Right lobe of liver (tissue), 6 donors: ENCODE results near the gene HDLBP. TPM values are rescaled to one million over a fixed set of nuclear protein-coding genes. Genes with fewer than 3 reads are reported as not detected.

Source experiments
- ATAC-seq, 4 donors: fragments of 200-7000 bp; cut with Tn5 transposase; one replicate each; pipeline ENCODE4 v1.9.1; 2020; ENCODE audit warnings: mild to moderate bottlenecking in 4 of 4, moderate library complexity in 4 of 4
- DNase-seq, 3 donors: peaks; one replicate each; pipeline ENCODE4 v3.0.0-alpha.2; 2020
- H3K27ac ChIP-seq, 3 donors: fragments of 200-600 bp; one replicate each; pipeline ENCODE4 v1.8.0; 2022
- H3K27me3 ChIP-seq, 2 donors: fragments of 200-600 bp; one replicate each; pipeline ENCODE4 v1.8.0; 2022
- H3K36me3 ChIP-seq, 4 donors: fragments of 200-600 bp; sonication (generic) in 1 of 4; one replicate each; pipeline versions ENCODE4 v1.5.1 to v1.8.0; 2017 to 2022; ENCODE audit warnings: control low read depth in 1 of 4
- H3K4me1 ChIP-seq, 4 donors: fragments of 200-600 bp; sonication (generic) in 1 of 4; one replicate each; pipeline versions ENCODE4 v1.5.1 to v1.8.0; 2017 to 2022; ENCODE audit warnings: control low read depth in 1 of 4
- H3K4me3 ChIP-seq, 3 donors: fragments of 200-600 bp; one replicate each; pipeline ENCODE4 v1.8.0; 2022
- H3K9me3 ChIP-seq, 4 donors: fragments of 200-600 bp; sonication (generic) in 1 of 4; one replicate each; pipeline versions ENCODE4 v1.5.1 to v1.8.0; 2017 to 2022; ENCODE audit warnings: control low read depth in 1 of 4
- CTCF ChIP-seq, 4 donors: fragments of 200-600 bp in 3 of 4; fragments of 450-650 bp in 1 of 4; IDR thresholded peaks; one replicate each; pipeline versions ENCODE4 v1.5.1 to v1.8.0; 2016 to 2022; ENCODE audit warnings: antibody characterized with exemption in 4 of 4, mild to moderate bottlenecking in 2 of 4
- POLR2A ChIP-seq: fragments of 450-650 bp; IDR thresholded peaks from one replicate; pipeline ENCODE4 v1.6.1; 2017; ENCODE audit warnings: antibody characterized with exemption, mild to moderate bottlenecking
- WGBS: methylation state at CpG from one replicate; pipeline ENCODE4 v1.1.6; 2018; ENCODE audit warnings: low coverage, low lambda C conversion rate; ENCODE audit not compliant: insufficient coverage; ENCODE audit errors: missing lambda C conversion rate; 5-methylcytosine and 5-hydroxymethylcytosine counted together
- intact Hi-C, 2 donors: fragments of 100-400 bp; cut with DNase I; formaldehyde crosslinking; loops; one replicate each; pipeline versions ENCODE4 v1.11.2 to v1.14.1; 2022
- total RNA-seq, 6 experiments: library from RNA; depleted of rRNA in 2 of 6; stranded (reverse); fragments of >200 nt in 2 of 6; fragmentation: NEBNext Ultra II Directional in 3 of 6; extraction: Animal tissue kit (Norgen Biotek cat#: 25700) in 3 of 6; gene quantifications; one replicate each; pipeline versions ENCODE4 v1.1.0 to v1.2.4, GENCODE V29; 2016 to 2023
- donor health status: DM: no; HTN: yes; CAD: no.
- donor health status: DM: no; HTN: no; CAD: no.
- donor health status: DM: no; HTN: no; CAD: no.
- donor health status: DM: no; HTN: yes; CAD: no.
- donor health status: DM: no; HTN: yes; CAD: no.

HDLBP gene
- total RNA-seq, 6 experiments from 2014 or later, result 341 to 557 (median 479) TPM

DNA sequence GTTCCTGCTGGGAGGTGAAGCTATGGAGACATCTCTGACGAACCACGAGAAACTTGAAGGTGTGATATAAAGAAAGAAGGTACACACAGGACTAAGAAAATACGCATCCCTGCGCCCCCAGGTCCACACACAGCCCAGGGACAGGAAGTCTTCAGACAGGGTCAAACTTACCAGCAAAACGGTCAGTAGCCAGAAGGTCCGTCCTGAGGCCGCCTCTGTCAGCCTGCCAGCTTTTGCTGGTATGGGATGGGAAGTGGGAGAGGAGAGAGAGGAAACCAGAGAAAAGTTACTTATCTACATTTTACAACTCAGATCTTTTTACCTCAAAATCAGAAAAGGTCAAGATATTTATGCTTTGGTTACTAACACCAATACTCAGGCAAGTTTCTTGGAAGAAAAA, 47.2 kb downstream of the HDLBP start:
- peaks cover 0 to 38% (median 15%) of the 10 kb centered on the region in 4 donors for H3K4me1 ChIP-seq
- TF ChIP-seq POLR2A (no peak), CTCF (IDR thresholded peaks at IDR 0.05) (no peak)
- H3K9me3 ChIP-seq, result no peaks in the 10 kb centered on the region
- no peak overlapping the region for H3K4me3 ChIP-seq
- ATAC-seq (no peak), DNase-seq (no peak)
- H3K27me3 ChIP-seq, result no peaks in the 10 kb centered on the region
- WGBS, result 64% methylated on average over 5 of the region's 7 CpGs
- peaks cover 0 to 56% (median 32%) of the 10 kb centered on the region in 4 donors for H3K36me3 ChIP-seq
- intact Hi-C loops, result no loop called here
- H3K27ac ChIP-seq, result no peak overlapping the region

DNA sequence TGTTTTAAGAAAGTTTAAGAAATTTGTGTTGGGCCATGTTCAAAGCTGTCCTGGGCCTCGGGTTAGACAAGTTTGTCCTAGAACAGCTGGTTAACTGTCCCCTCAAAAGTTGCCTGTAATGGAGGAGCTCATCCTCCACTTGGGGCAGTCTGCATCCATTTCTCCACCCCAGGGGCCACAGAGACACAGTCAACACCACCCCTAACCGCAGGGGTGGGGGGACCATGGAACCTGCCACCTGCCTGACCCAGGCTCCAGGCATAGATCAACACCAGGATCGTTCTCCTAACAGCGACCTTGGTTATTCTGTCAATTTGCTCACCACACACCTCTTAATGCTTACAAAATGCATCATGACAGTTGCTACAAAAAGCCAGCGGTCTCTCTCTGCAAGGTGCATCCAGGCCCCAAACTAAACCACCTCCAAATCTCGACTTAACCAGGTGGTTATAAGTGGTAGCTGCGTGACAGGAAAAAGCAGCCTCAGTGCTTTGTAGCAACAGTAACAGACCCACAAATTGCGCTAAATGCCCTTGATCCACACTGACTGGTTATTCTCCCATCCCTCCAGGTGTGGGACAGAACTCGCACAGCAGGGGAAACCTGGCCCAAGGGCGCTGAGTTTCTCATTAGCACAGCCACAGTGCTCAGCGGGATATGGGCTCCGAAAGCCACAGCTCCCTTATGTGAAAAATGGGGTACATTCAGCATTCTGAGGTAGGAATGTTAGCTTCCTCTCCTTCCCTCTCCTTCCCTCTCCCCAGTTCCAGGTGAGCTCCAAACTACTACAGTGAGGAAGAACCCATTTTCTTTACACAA, 48.0 kb downstream of the HDLBP start:
- Histone ChIP-seq H3K4me3 (no peak overlapping the region), H3K27me3 (no peaks in the 10 kb centered on the region), H3K27ac (no peak overlapping the region), H3K36me3 (peaks cover 0 to 65% (median 39%) of the 10 kb centered on the region in 4 donors), H3K4me1 (peaks cover 0 to 35% (median 15%) of the 10 kb centered on the region in 4 donors), H3K9me3 (no peaks in the 10 kb centered on the region)
- DNase-seq (no peak), ATAC-seq (no peak)
- 69% methylated on average over 6 of the region's 12 CpGs for WGBS
- TF ChIP-seq CTCF (IDR thresholded peaks at IDR 0.05) (no peak), POLR2A (no peak)
- intact Hi-C loops, result no loop called here

GRCh38 chr2:241265506-241265905, 50.0 kb downstream of the HDLBP start:
- Histone ChIP-seq H3K9me3 (no peaks in the 10 kb centered on the region), H3K36me3 (peaks cover 0 to 84% (median 54%) of the 10 kb centered on the region in 4 donors), H3K27ac (no peak overlapping the region), H3K27me3 (no peaks in the 10 kb centered on the region), H3K4me3 (no peak overlapping the region), H3K4me1 (peaks cover 0 to 24% (median 11%) of the 10 kb centered on the region in 4 donors)
- no peak for TF ChIP-seq CTCF (IDR thresholded peaks at IDR 0.05)
- TF ChIP-seq POLR2A, result no peak
- ATAC-seq (no peak), DNase-seq (no peak)
- intact Hi-C loops, result no loop called here
- no CpG with 5 or more reads among the region's 5 CpGs for WGBS

GRCh38 chr2:241263061-241263460, 52.4 kb downstream of the HDLBP start:
- ATAC-seq (no peak), DNase-seq (no peak)
- WGBS, result 87% methylated on average over 7 of the region's 7 CpGs
- Histone ChIP-seq H3K4me1 (peaks cover 0 to 2% (median under 1%) of the 10 kb centered on the region in 4 donors), H3K27me3 (no peaks in the 10 kb centered on the region), H3K36me3 (peaks cover 4 to 97% (median 58%) of the 10 kb centered on the region in 4 donors), H3K9me3 (no peaks in the 10 kb centered on the region), H3K27ac (no peak overlapping the region), H3K4me3 (no peak overlapping the region)
- no peak for TF ChIP-seq CTCF (IDR thresholded peaks at IDR 0.05)
- no peak for TF ChIP-seq POLR2A
- intact Hi-C loops, result no loop called here
